Parietal lobe (tissue), 2 donors: Measurements from ENCODE around the gene SECISBP2. TPM values are rescaled to one million over a fixed set of nuclear protein-coding genes. Genes with fewer than 3 reads are reported as not detected.

Experiments used
- small RNA-seq: library from RNA; depleted of rRNA; stranded (forward); fragments of <200 nt; gene quantifications from one replicate; pipeline ENCODE3, GENCODE V24; 2014; ENCODE audit warnings: low replicate concordance
- total RNA-seq: library from RNA; depleted of rRNA; stranded (reverse); fragments of >200 nt; gene quantifications from one replicate; pipeline ENCODE4 v1.2.3, GENCODE V29; 2014

SECISBP2 gene
- total RNA-seq: 171 TPM

DNA sequence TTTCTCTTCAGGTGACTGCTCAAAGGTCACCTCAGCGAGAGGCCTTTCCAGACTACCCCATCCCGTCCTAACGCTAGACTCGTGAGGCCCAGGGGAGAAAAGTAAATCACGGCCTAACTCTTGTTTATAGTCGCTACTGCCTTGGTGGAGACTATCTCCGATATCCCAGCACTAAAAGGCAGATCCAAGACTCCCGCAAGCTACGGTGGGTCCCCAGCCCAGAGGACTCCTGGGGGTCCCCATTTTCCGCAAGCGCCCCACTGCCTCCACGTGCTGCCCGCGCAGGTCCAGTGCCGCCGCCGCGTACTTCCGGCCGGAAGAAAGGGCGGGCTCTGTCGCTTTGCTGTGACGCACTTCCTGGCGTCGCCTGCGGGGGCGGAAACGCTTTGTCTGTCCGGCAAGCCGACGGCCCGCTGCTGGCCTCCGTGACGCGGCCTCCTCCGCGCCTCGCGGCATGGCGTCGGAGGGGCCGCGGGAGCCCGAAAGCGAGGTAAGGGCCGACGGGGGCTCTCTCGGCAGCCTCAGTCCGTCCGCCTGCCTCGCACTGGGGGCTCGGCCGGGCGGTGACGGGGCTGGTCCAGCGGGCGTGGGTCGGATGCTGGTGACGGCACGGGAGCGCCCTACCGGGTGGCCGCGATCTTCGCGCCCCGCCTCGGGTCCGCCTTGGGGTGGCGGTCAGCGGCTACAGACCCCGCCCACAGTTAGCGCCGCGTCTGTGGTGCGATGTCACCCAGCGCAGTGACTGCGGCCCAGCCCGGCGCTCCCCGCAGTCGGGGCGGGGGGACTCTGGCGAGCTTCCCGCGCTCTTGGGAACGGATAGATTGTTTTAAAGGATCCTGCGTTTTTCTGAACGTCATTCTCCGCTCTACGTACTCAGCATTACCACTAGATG is at the start of gene SECISBP2:
Gene SECISBP2, plus strand, starts transcription at position 378 of the 892 bp plus-strand sequence. Its CDS starts 77 bp downstream, at position 455.

GRCh38 chr9:89310475-89311345 is 7.6 kb upstream of the SECISBP2 start, which contains the start of gene CKS2:
TSS of gene CKS2 (plus strand) at chr9:89311195. CDS start at chr9:89311293, 98 bp downstream.

Small RNAs within 50 kb of the gene (small RNA-seq; reads per million reads assigned to genes)
- gene MIR3153: not detected

Other genes with a start within 250 kb of the SECISBP2 start
- gene SHC3, start 139.7 kb upstream of the SECISBP2 start, total RNA-seq: 68.9 TPM
- gene CKS2, start 7.3 kb upstream of the SECISBP2 start, total RNA-seq: 31.6 TPM
- gene SEMA4D, start 179.6 kb downstream of the SECISBP2 start, total RNA-seq: 38.2 TPM